Right cardiac atrium (tissue), 5 donors: ENCODE measurements around the gene SLC6A17. TPM values are rescaled to one million over a fixed set of nuclear protein-coding genes. Genes with fewer than 3 reads are reported as not detected.

Experiments
- ATAC-seq, 2 donors: fragments of 200-7000 bp; cut with Tn5 transposase; one replicate each; pipeline versions ENCODE4 v1.8.0 to v1.9.1; 2020; ENCODE audit warnings: moderate library complexity in 2 of 2, mild to moderate bottlenecking in 1 of 2
- DNase-seq, 3 donors: peaks; one replicate each; pipeline ENCODE4 v3.0.0-alpha.2; 2020
- H3K27ac ChIP-seq: one replicate; pipeline ENCODE4 v1.5.1; 2013; ENCODE audit warnings: mild to moderate bottlenecking, low read length, control low read depth, moderate library complexity
- H3K27me3 ChIP-seq: one replicate; pipeline ENCODE4 v1.6.1; 2013; ENCODE audit not compliant: control insufficient read depth, insufficient read depth
- H3K4me1 ChIP-seq: one replicate; pipeline ENCODE4 v1.6.1; 2013; ENCODE audit warnings: low read length; ENCODE audit not compliant: control insufficient read depth, insufficient read depth
- H3K4me3 ChIP-seq: one replicate; pipeline ENCODE4 v1.5.1; 2013; ENCODE audit warnings: low read length, control low read depth
- H3K9me3 ChIP-seq: one replicate; pipeline ENCODE4 v1.6.1; 2013; ENCODE audit warnings: low read length; ENCODE audit not compliant: control insufficient read depth
- WGBS: extraction: QIAGEN DNeasy Blood & Tissue Kit; methylation state at CpG from one replicate; pipeline ENCODE4 v1.1.7; 2013; 5-methylcytosine and 5-hydroxymethylcytosine counted together
- intact Hi-C, 4 donors: fragments of 100-400 bp; cut with DNase I; formaldehyde crosslinking; loops; one replicate each; pipeline versions ENCODE4 v1.11.0 to v1.14.0; 2022 to 2023
- polyA plus RNA-seq: library from polyadenylated mRNA; stranded (reverse); fragments of 200-250 nt; gene quantifications from one replicate; pipeline ENCODE4 v1.2.3, GENCODE V29; 2013
- total RNA-seq, 4 donors: library from RNA; stranded (reverse); fragmentation: NEBNext Ultra II Directional; extraction: Animal tissue kit (Norgen Biotek cat#: 25700); gene quantifications; one replicate each; pipeline ENCODE4 v1.2.1, GENCODE V29; 2021
- donor health status: healthy with polysubstance abuse.
- donor health status: DM: no; HTN: yes; CAD: no.
- donor health status: DM: no; HTN: no; CAD: no.
- donor health status: DM: no; HTN: yes; CAD: no; lungs with severe emphysema.
- donor health status: DM: yes; HTN: yes; CAD: no.

SLC6A17 gene
- total and polyA plus RNA-seq, 5 donors, result 0.02 to 0.06 TPM; not detected in 3

GRCh38 chr1:110235181-110235833, 85.0 kb downstream of the SLC6A17 start:
- DNase-seq (peak in 1 of 3 donors; percentile 60), ATAC-seq (peak; percentile 42 to 54)
- Histone ChIP-seq H3K9me3 (no peaks in the 10 kb centered on the region), H3K27me3 (no peaks in the 10 kb centered on the region), H3K27ac (no peak overlapping the region), H3K4me1 (peaks cover 3% of the 10 kb centered on the region), H3K4me3 (no peak overlapping the region)
- WGBS, result 38% methylated on average over 13 of the region's 13 CpGs
- intact Hi-C loops, result no loop called here

- Histone ChIP-seq H3K4me1 (peaks cover 3% of the 10 kb centered on the region), H3K4me3 (no peak overlapping the region), H3K27me3 (no peaks in the 10 kb centered on the region), H3K27ac (no peak overlapping the region), H3K9me3 (no peaks in the 10 kb centered on the region)
- 65% methylated on average over 11 of the region's 11 CpGs for WGBS
- DNase-seq (no peak), ATAC-seq (peak; percentile 10 to 61)
- intact Hi-C loops, result no loop called here
These were observed 85.8 kb downstream of the SLC6A17 start for GRCh38 chr1:110235834-110236682.

DNA sequence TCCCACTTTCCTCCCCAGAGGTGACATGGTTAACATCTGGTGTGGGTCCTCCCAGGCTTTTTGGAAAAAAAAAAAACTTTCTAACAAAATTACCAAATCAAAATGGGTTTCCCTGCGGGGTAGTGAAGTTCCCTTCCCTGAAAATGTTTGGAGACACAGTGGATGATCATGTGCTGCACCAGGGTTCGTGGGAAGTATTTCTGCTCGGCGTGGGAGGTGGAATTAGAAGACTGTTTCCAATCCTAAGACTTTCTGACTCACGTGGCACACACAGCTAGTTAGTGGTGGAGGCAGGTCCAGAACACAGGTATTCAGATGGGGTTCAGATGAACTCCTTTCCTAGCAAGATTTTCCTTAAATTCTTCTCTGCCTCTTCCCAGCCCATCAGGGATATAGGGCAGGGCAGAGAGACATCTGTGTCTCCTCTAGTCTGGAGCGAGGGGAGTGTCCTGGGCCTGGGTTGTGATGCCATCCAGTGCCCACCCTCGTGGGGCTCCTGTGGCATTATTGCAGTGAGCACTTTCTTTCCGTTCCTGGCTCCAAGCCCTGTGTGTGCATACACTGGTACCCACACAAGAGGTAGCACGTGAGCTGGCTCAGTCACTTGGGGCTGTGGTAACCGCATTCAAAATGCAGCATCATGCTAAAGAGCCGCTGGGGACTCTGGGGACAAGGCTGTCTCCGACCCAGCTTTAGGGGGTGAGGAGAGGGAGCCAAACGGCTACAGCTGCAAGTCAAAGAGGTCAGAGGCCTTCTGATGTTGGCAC, 87.3 kb downstream of the SLC6A17 start:
- no peak overlapping the region for H3K27ac ChIP-seq
- no peak for ATAC-seq
- no peak for DNase-seq
- H3K4me3 ChIP-seq, result no peak overlapping the region
- no peaks in the 10 kb centered on the region for H3K9me3 ChIP-seq
- intact Hi-C loops, result no loop called here
- WGBS, result 77% methylated on average over 13 of the region's 13 CpGs
- H3K27me3 ChIP-seq, result no peaks in the 10 kb centered on the region
- peaks cover 3% of the 10 kb centered on the region for H3K4me1 ChIP-seq

DNA sequence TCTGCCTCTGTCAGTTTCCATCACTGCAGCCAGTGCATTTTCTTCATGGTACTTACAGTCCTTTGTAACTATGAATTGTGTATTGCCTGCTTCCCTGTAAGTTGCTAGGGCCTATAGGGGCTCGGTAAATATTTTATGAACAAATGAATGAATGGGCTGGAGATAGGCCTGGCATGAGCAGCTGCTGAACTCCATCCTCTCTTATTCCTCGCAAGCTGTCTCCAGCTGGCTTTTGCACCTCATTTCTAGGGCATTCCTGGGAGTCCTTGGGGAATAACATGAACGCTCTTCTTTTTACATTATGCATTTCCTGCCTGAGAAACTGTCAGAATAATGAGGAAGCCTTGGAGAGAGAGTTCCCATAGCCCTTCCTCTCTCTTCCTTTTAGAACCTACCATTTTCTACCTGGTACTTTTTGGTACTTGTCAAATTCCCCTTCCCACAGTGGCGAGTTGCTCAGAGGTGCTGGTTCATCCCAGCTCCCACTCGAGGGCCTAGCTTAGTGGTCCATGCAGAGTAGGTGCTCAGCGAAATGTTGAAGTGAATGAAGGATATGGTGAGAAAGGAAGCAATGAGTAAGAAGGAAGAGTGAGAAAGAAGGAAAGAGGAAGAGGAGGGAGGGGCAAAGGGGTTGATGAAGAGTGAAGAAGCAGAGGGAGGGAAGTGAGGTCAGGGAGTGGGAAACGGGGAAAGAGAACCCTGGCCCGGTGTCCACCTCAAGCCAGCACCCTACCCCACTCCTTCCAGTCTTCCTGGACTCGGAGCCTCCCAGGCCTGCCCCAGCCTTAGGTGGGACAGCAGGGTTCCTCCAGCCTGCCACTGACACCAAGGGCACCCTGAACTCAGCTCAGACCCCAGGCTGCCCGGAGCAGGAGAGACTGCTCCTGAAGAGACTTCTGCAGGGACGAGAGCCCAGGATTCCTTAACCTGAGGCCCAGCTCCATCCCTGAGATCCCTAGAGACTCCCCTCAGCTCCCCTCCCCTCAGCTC, 89.4 kb downstream of the SLC6A17 start:
- no peaks in the 10 kb centered on the region for H3K27me3 ChIP-seq
- H3K4me1 ChIP-seq, result peaks cover 3% of the 10 kb centered on the region
- intact Hi-C loops, result no loop called here

DNA sequence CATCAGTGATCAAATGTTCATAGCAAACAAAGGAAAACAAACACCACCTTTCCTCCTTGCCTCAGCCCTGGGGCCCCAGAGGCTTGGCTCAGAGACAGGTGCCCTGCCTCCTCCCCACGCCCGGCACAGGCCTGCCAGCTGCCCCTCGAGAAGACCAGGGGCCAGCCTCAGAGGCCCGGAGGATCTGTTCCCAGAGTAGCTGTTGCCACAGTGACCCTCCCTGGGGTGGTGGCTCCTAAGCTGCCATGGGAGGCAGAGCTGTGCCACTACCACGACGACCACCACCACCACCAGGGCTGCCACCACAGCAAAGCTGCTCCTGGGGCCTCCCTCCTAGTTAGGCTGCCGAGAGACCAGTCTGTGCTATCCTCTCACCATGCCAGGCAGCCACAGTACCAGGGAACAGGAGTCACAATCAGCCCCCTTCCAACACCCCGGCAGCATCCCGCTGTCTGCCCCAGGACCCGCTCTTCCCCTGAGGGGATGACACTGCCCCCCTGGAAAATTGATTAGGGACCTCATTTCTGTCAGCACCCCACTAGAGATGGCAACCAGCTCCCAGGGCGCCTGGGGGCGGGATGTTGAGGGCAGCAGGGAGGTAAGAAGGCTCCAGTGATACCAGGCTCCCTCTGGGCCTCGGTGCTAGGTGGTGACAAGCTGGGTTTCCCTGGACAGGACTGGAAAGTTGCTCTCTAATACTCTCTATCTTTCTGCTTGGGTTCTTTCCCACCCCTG, 90.3 kb downstream of the SLC6A17 start:
- Histone ChIP-seq H3K9me3 (no peaks in the 10 kb centered on the region), H3K4me1 (peaks cover 3% of the 10 kb centered on the region), H3K27me3 (no peaks in the 10 kb centered on the region), H3K4me3 (no peak overlapping the region), H3K27ac (no peak overlapping the region)
- ATAC-seq (no peak), DNase-seq (no peak)
- intact Hi-C loops, result no loop called here
- 77% methylated on average over 13 of the region's 13 CpGs for WGBS

More for the DNA sequence above, 89.4 kb downstream of the SLC6A17 start:
- Histone ChIP-seq H3K9me3 (no peaks in the 10 kb centered on the region), H3K4me3 (no peak overlapping the region), H3K27ac (no peak overlapping the region)
- 67% methylated on average over 11 of the region's 11 CpGs for WGBS
- DNase-seq (no peak), ATAC-seq (no peak)

- DNase-seq (no peak), ATAC-seq (no peak)
- Histone ChIP-seq H3K9me3 (no peaks in the 10 kb centered on the region), H3K4me3 (no peak overlapping the region), H3K4me1 (peaks cover 3% of the 10 kb centered on the region), H3K27me3 (no peaks in the 10 kb centered on the region), H3K27ac (no peak overlapping the region)
- WGBS, result 45% methylated on average over 2 of the region's 2 CpGs
- intact Hi-C loops, result no loop called here
These were observed 91.2 kb downstream of the SLC6A17 start for GRCh38 chr1:110241516-110241915.

- intact Hi-C loops, result no loop called here
- H3K27me3 ChIP-seq, result no peaks in the 10 kb centered on the region
- H3K4me3 ChIP-seq, result no peak overlapping the region
- 90% methylated on average over 4 of the region's 4 CpGs for WGBS
- ATAC-seq (no peak), DNase-seq (no peak)
- H3K9me3 ChIP-seq, result no peaks in the 10 kb centered on the region
- peaks cover 3% of the 10 kb centered on the region for H3K4me1 ChIP-seq
- H3K27ac ChIP-seq, result no peak overlapping the region
These were observed 91.8 kb downstream of the SLC6A17 start for GRCh38 chr1:110242062-110242461.

DNA sequence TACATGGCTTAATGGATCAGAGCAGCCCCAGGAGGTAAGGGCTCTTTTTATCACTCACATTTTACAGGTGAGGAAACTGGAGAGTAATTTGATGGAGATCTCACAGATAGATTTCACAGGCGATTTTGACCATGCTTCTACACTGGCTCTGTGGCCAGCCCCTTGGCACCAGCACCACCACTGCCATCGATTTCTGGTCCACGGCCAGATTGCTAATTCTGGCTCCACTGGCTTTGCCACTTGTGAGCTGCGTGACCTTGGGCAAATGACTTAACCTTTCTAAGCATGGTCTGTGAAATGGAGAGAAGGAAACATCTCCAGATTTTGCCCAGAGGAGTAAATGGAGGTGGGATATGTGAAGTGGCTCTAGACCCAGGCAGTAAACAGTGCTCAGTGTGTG, 92.4 kb downstream of the SLC6A17 start:
- H3K4me3 ChIP-seq, result no peak overlapping the region
- 91% methylated on average over 4 of the region's 4 CpGs for WGBS
- peaks cover 3% of the 10 kb centered on the region for H3K4me1 ChIP-seq
- intact Hi-C loops, result no loop called here
- DNase-seq (no peak), ATAC-seq (no peak)
- H3K27ac ChIP-seq, result no peak overlapping the region
- H3K27me3 ChIP-seq, result no peaks in the 10 kb centered on the region
- no peaks in the 10 kb centered on the region for H3K9me3 ChIP-seq

DNA sequence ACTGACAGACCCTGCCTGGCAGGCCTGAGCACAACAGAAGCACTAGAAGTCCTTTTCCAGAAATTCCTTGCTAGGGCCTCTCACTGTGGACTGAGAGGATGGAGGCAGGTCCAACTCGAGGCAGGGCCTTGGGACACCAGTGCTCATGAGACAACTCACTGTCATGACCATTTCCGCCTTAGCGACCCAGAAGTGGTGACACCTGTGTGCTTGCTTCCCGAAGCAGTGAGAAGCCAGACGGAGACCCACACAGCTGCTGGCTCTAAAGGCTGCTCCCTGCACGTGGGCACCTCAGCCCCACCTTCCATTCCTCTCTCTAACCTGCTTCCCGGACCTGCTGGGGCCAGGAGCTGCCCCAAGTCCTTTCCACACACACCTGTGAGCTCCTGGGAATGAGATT, 92.9 kb downstream of the SLC6A17 start:
- H3K27ac ChIP-seq, result no peak overlapping the region
- no peak for DNase-seq
- H3K4me3 ChIP-seq, result no peak overlapping the region
- H3K4me1 ChIP-seq, result peaks cover 3% of the 10 kb centered on the region
- WGBS, result 71% methylated on average over 7 of the region's 7 CpGs
- H3K27me3 ChIP-seq, result no peaks in the 10 kb centered on the region
- intact Hi-C loops, result no loop called here
- ATAC-seq, result no peak
- H3K9me3 ChIP-seq, result no peaks in the 10 kb centered on the region

GRCh38 chr1:110243574-110243973, 93.3 kb downstream of the SLC6A17 start:
- ATAC-seq (no peak), DNase-seq (no peak)
- intact Hi-C loops, result no loop called here
- no peak overlapping the region for H3K4me3 ChIP-seq
- no peaks in the 10 kb centered on the region for H3K9me3 ChIP-seq
- H3K4me1 ChIP-seq, result peaks cover 3% of the 10 kb centered on the region
- no peak overlapping the region for H3K27ac ChIP-seq
- WGBS, result 29% methylated on average over 9 of the region's 9 CpGs
- no peaks in the 10 kb centered on the region for H3K27me3 ChIP-seq
